ENCODE data around the gene NAP1L4.

Gene NAP1L4

DNA sequence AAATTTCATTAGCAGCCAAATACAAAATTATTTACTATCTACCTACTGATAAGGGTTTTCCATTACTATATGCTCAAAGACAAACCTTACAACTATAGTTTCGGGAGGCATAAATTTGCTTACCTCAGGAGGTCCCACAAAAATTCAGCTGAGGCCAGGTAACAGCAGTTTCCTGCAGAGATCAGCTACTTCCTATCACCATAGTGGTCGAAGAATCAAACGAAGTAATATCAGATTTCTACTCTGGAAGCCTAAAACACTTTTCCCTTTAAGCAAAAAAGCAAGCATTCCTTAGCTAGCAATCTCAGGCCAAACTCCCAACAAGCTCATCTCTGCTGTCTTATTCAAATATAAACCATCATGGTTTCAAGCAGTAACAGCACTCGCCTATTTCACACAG lies 3.1 kb downstream of the NAP1L4 start:
- no peak for DNase-seq (ENCODE audit: low read depth in 2 of 2)
- TF ChIP-seq, protein P1, sequence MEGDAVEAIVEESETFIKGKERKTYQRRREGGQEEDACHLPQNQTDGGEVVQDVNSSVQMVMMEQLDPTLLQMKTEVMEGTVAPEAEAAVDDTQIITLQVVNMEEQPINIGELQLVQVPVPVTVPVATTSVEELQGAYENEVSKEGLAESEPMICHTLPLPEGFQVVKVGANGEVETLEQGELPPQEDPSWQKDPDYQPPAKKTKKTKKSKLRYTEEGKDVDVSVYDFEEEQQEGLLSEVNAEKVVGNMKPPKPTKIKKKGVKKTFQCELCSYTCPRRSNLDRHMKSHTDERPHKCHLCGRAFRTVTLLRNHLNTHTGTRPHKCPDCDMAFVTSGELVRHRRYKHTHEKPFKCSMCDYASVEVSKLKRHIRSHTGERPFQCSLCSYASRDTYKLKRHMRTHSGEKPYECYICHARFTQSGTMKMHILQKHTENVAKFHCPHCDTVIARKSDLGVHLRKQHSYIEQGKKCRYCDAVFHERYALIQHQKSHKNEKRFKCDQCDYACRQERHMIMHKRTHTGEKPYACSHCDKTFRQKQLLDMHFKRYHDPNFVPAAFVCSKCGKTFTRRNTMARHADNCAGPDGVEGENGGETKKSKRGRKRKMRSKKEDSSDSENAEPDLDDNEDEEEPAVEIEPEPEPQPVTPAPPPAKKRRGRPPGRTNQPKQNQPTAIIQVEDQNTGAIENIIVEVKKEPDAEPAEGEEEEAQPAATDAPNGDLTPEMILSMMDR (IDR thresholded peaks at IDR 0.05; ENCODE audit: low read depth, low read length): no peak
- peak overlapping the region in 1 of 2 donors; percentile 33 for H3K4me3 ChIP-seq (replicated peaks in 1 of 2; ENCODE audit: low read depth in 2 of 2, low read length in 2 of 2)

DNA sequence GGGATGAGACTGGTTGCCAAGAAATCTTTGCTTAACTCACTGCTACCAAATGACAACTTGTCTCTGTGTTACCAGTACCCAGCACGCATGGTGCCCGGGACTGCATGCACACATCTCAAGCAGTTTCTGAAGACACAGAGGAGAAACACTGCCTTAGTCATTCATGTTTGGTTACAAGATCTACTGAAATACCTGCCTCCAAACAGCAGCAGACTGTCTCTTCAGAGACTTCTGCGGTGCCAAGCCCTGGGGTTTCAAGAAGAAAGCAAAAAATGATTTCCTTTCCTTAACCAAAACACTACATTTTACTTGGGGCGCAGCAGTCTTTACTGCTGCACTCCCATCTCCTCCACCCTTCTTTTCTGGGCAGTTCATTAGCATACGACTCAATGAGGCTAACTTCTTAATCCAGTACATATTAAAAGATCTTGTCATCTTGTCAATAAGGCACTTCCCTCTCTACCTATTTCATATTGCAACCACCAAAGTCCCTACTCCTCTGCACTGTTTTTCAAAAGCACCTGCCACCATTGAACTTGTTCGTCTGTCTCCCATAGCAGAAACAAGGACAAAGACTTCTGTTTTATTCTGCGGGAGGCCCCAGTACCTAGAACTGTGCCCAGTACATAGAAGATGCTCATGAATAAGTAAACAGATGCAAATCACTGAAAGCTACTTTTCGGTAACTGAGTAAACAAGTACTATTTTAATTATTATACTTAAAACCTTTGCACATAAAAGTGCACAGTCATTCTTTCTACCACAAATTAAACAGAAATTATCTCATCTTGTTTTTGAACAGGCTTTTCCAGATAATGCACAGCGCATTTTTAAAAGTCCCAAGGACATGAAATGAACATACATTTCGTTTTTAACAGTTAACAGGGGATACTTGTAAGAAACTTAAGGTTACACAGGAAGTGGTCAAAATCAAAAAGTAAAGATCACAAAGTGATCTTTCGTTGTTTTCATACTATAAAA lies 4.0 kb downstream of the NAP1L4 start:
- TF ChIP-seq, protein P1 (IDR thresholded peaks at IDR 0.05; ENCODE audit: low read depth, low read length): no peak
- no peak for DNase-seq (ENCODE audit: low read depth in 2 of 2)
- no peak overlapping the region for H3K4me3 ChIP-seq (replicated peaks in 1 of 2; ENCODE audit: low read depth in 2 of 2, low read length in 2 of 2)

GRCh38 chr11:2983908-2984307 lies 8.2 kb downstream of the NAP1L4 start:
- TF ChIP-seq, protein P1 (IDR thresholded peaks at IDR 0.05; ENCODE audit: low read depth, low read length): no peak
- no peak for DNase-seq (ENCODE audit: low read depth in 2 of 2)
- no peak overlapping the region for H3K4me3 ChIP-seq (replicated peaks in 1 of 2; ENCODE audit: low read depth in 2 of 2, low read length in 2 of 2)

GRCh38 chr11:2982214-2982613 lies 9.9 kb downstream of the NAP1L4 start:
- no peak overlapping the region for H3K4me3 ChIP-seq (replicated peaks in 1 of 2; ENCODE audit: low read depth in 2 of 2, low read length in 2 of 2)
- TF ChIP-seq, protein P1 (IDR thresholded peaks at IDR 0.05; ENCODE audit: low read depth, low read length): no peak
- DNase-seq (ENCODE audit: low read depth in 2 of 2): no peak

DNA sequence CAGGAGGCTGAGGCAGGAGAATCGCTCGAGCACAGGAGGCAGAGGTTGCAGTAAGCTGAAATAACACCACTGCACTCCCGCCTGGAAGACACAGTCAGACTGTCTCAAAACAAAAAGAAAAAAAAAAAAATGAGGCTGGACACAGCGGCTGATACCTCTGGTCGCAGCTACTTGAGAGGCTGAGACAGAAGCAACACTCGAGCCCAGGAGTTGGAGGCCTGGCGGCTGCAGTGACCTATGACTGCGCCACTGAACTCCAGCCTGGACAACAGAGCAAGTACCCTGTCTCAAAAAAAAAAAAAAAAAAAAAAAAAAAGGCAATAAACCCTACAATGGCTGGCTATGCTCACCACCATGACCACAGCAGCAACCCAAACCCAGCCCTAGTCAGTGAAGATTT lies 11.0 kb downstream of the NAP1L4 start:
- no peak for DNase-seq (ENCODE audit: low read depth in 2 of 2)
- TF ChIP-seq, protein P1 (IDR thresholded peaks at IDR 0.05; ENCODE audit: low read depth, low read length): no peak
- H3K4me3 ChIP-seq (replicated peaks in 1 of 2; ENCODE audit: low read depth in 2 of 2, low read length in 2 of 2): no peak overlapping the region

DNA sequence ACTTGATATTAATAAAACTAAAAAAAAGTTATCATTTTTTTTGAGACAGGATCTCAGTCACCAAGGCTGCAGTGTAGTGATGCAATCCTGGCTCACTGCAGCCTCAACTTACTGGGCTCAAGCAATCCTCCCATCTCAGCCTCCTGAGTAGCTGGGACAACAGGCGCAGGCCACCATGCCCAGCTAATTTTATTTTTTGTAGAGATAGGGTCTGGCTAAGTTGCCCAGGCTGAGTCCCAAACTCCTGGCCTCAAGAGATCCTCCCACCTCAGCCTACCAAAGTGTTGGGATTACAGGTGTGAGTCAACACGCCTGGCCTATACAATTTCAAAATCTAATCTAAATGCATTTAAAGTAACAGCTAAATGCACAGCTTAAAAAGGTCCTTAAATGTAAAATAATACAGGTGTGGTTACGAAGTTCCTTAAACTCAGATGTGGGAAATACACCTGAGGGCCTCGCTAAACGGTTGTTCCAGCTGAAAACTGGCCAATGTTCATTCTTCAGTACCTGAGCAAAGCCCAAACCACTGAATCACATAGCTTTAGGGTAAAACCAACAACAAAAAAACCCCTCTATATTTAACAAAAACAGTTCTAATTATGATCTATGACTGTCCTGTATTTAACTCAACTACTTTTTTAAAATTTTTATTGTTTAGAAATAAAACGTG lies 11.8 kb downstream of the NAP1L4 start:
- DNase-seq (ENCODE audit: low read depth in 2 of 2): no peak
- TF ChIP-seq, protein P1 (IDR thresholded peaks at IDR 0.05; ENCODE audit: low read depth, low read length): no peak
- no peak overlapping the region for H3K4me3 ChIP-seq (replicated peaks in 1 of 2; ENCODE audit: low read depth in 2 of 2, low read length in 2 of 2)
